Measurements from ENCODE around the gene FBXO22. TPM values are rescaled to one million over a fixed set of nuclear protein-coding genes. Genes with fewer than 3 reads are reported as not detected.

The FBXO22 gene
- total and polyA plus RNA-seq, 2 experiments from 2014 or later = 37.8 to 49.8 TPM

DNA sequence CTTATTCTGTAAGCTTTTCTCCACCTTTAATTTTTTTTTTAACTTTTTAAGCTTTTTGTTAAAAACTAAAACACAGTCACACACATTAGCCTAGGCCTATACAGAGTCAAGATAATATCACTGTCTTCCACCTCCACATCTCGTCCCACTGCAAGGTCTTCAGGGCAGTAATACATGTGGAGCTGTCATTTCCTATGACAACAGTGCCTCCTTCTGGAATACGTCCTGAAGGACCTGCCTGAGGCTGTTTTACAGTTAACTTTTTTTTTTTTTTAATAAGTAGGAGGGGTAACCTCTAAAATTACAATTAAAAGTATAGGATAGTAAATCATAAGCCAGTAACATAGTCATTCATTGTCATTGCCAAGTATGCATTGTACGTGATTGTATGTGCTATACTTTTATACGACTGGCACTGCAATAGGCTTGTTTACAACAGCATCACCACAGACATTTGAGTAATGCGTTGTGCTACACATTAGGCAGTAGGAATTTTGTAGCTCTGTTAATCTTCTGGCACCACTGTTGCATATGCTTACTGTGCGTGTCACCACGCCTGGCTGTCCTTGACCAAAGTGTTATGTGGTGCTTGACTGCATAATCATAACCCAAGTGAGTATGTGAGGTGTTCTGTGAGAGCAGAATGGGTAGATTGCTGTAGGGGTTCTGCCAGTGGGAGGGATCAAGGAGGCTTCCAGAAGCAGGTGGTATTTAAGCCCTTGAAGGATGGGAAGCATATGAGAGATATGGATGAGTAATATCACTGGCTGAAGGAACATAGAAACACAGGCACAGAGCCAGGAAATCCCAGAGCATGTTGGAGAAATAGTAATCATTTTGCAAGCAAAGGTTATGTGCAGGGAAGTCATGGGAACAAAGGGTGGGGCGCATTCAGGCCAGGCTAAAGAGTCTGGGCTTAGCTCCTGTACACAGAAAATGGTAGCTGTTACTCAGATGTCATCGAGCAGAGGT, 18.3 kb downstream of the FBXO22 start:
- Histone ChIP-seq H3K27ac (no peak overlapping the region), H3F3A (ENCODE audit: insufficient read depth) (no peaks in the 10 kb centered on the region), H3K36me3 (ENCODE audit: low read depth) (peaks cover 10% of the 10 kb centered on the region; the same call in 1 of the 2 replicates), H3K9me2 (ENCODE audit: insufficient read depth) (no peaks in the 10 kb centered on the region), H3K4me2 (ENCODE audit: unreplicated experiment) (no peak overlapping the region), H3K4me3 (no peak overlapping the region), H3K4me1 (ENCODE audit: insufficient read depth) (peaks cover 8% of the 10 kb centered on the region), H3K9me3 (ENCODE audit: low read depth) (no peaks in the 10 kb centered on the region), H3K79me2 (ENCODE audit: insufficient read depth) (peaks cover 75% of the 10 kb centered on the region), H4K20me1 (ENCODE audit: insufficient read depth) (no peaks in the 10 kb centered on the region), H3K27me3 (replicated peaks; ENCODE audit: insufficient read depth) (no peaks in the 10 kb centered on the region), H3K9ac (no peak overlapping the region), H2AFZ (no peak overlapping the region)
- 86 to 88% methylated on average over 9 of the region's 9 CpGs for WGBS, 2 experiments (ENCODE audit: low coverage in 1 of 2, low lambda C conversion rate in 2 of 2, missing lambda C conversion rate in 2 of 2)
- no peak for TF ChIP-seq EZH2 (IDR thresholded peaks at IDR 0.05; ENCODE audit: insufficient read depth, poor library complexity, severe bottlenecking)
- DNase-seq = peak; percentile 73
- in situ Hi-C loops (cut with MboI) = no loop called here

DNA sequence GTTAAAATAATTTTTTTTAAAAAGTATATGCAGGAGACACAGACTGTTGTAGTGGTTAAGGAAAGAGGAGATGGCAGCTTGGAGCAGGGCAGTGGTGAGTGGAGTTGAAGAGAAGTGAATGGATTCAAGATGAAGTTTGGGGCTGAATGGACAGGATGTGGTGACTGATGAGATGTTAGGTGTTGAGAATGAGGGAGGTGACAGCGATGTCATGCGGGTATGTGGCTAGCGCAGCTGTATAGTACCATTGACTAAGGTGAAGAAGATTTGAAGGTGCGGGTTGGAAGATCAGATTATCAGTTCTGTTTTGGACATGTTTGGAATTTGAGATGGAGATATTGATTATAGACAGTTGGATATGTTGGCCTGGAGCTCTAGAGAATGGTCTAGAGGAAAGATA, 20.1 kb downstream of the FBXO22 start:
- Histone ChIP-seq H3K36me3 (ENCODE audit: low read depth) (no peaks in the 10 kb centered on the region; the same call in 1 of the 2 replicates), H3K9me3 (ENCODE audit: low read depth) (no peaks in the 10 kb centered on the region), H3K27me3 (replicated peaks; ENCODE audit: insufficient read depth) (no peaks in the 10 kb centered on the region), H3F3A (ENCODE audit: insufficient read depth) (no peaks in the 10 kb centered on the region), H3K4me1 (ENCODE audit: insufficient read depth) (peaks cover 8% of the 10 kb centered on the region), H3K79me2 (ENCODE audit: insufficient read depth) (peaks cover 69% of the 10 kb centered on the region), H3K27ac (no peak overlapping the region), H3K9ac (no peak overlapping the region), H2AFZ (no peak overlapping the region), H4K20me1 (ENCODE audit: insufficient read depth) (no peaks in the 10 kb centered on the region), H3K9me2 (ENCODE audit: insufficient read depth) (no peaks in the 10 kb centered on the region), H3K4me2 (ENCODE audit: unreplicated experiment) (no peak overlapping the region), H3K4me3 (no peak overlapping the region)
- 98 to 100% methylated on average over 4 of the region's 4 CpGs for WGBS, 2 experiments (ENCODE audit: low coverage in 1 of 2, low lambda C conversion rate in 2 of 2, missing lambda C conversion rate in 2 of 2)
- no peak for DNase-seq
- no peak for TF ChIP-seq EZH2 (IDR thresholded peaks at IDR 0.05; ENCODE audit: insufficient read depth, poor library complexity, severe bottlenecking)
- no peak for TF ChIP-seq EZH2phosphoT487 (IDR thresholded peaks at IDR 0.05; ENCODE audit: insufficient read depth, low read depth)
- in situ Hi-C loops (cut with MboI) = no loop called here

DNA sequence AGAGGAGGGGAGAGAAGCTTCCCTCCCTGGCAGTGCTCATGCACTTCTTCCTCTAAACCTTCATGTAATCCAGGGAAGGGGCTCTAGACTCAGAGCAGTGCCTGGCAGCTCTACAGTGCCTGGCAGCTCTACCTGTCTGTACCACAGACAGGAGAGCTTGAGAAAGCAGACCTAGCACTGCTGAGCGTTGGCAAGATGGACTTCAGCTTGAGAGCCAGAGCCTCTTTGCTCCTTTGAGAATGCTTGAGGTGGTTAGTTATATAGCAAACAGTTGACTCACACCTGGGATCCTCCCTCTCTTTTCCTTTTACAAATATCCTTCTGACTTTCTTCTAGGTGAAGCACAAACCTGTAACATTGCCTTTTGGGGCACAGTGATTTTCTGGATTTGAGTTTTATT, 20.9 kb downstream of the FBXO22 start:
- Histone ChIP-seq H3K4me3 (no peak overlapping the region), H4K20me1 (ENCODE audit: insufficient read depth) (no peaks in the 10 kb centered on the region), H3K9me2 (ENCODE audit: insufficient read depth) (no peaks in the 10 kb centered on the region), H3F3A (ENCODE audit: insufficient read depth) (no peaks in the 10 kb centered on the region), H3K79me2 (ENCODE audit: insufficient read depth) (peaks cover 67% of the 10 kb centered on the region), H3K9me3 (ENCODE audit: low read depth) (no peaks in the 10 kb centered on the region), H3K36me3 (ENCODE audit: low read depth) (no peaks in the 10 kb centered on the region; the same call in 1 of the 2 replicates), H3K27me3 (replicated peaks; ENCODE audit: insufficient read depth) (no peaks in the 10 kb centered on the region), H3K9ac (no peak overlapping the region), H2AFZ (no peak overlapping the region), H3K4me2 (ENCODE audit: unreplicated experiment) (no peak overlapping the region), H3K27ac (no peak overlapping the region), H3K4me1 (ENCODE audit: insufficient read depth) (peaks cover 8% of the 10 kb centered on the region)
- WGBS, 2 experiments (ENCODE audit: low coverage in 1 of 2, low lambda C conversion rate in 2 of 2, missing lambda C conversion rate in 2 of 2) = 100% methylated on average over 1 of the region's 1 CpG
- in situ Hi-C loops (cut with MboI) = no loop called here
- DNase-seq = peak; percentile 15
- TF ChIP-seq EZH2phosphoT487 (IDR thresholded peaks at IDR 0.05; ENCODE audit: insufficient read depth, low read depth) (no peak), EZH2 (IDR thresholded peaks at IDR 0.05; ENCODE audit: insufficient read depth, poor library complexity, severe bottlenecking) (no peak)

DNA sequence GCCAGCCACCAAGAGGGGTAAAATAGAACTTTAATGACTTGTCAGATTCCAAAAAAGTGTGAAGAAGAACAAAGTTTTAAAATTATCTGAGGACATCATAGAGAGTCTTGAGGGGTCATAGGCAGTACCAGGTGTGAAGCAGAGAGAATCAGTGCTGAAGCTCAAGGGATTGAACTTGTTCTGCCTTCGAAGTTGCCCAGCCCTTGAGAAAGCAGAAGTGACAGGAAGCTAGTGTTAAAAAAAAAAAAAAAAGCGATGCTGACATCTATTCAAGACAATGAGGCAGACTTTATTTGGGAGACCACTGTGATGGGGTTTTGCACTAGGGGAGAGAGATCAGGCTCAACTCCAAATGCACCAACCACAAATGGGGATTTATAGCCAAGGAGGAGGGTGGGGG, 21.8 kb downstream of the FBXO22 start:
- TF ChIP-seq EZH2phosphoT487 (IDR thresholded peaks at IDR 0.05; ENCODE audit: insufficient read depth, low read depth) (no peak), EZH2 (IDR thresholded peaks at IDR 0.05; ENCODE audit: insufficient read depth, poor library complexity, severe bottlenecking) (no peak)
- DNase-seq = no peak
- H3K9ac ChIP-seq = no peak overlapping the region
- H3K27me3 ChIP-seq (replicated peaks; ENCODE audit: insufficient read depth) = no peaks in the 10 kb centered on the region
- peaks cover 58% of the 10 kb centered on the region for H3K79me2 ChIP-seq (ENCODE audit: insufficient read depth)
- H3K4me3 ChIP-seq = no peak overlapping the region
- no peaks in the 10 kb centered on the region for H3K9me3 ChIP-seq (ENCODE audit: low read depth)
- peaks cover 8% of the 10 kb centered on the region for H3K4me1 ChIP-seq (ENCODE audit: insufficient read depth)
- peaks cover 7% of the 10 kb centered on the region for H3K36me3 ChIP-seq (ENCODE audit: low read depth)
- in situ Hi-C loops (cut with MboI) = no loop called here
- no peaks in the 10 kb centered on the region for H4K20me1 ChIP-seq (ENCODE audit: insufficient read depth)
- no peaks in the 10 kb centered on the region for H3F3A ChIP-seq (ENCODE audit: insufficient read depth)
- no peaks in the 10 kb centered on the region for H3K9me2 ChIP-seq (ENCODE audit: insufficient read depth)
- WGBS, 2 experiments (ENCODE audit: low coverage in 1 of 2, low lambda C conversion rate in 2 of 2, missing lambda C conversion rate in 2 of 2) = 93 to 100% methylated on average over 2 of the region's 2 CpGs
- H2AFZ ChIP-seq = no peak overlapping the region
- H3K27ac ChIP-seq = no peak overlapping the region
- H3K4me2 ChIP-seq (ENCODE audit: unreplicated experiment) = no peak overlapping the region
